Liver (tissue), 9 donors: ENCODE results near the gene PGBD4. TPM values are rescaled to one million over a fixed set of nuclear protein-coding genes. Genes with fewer than 3 reads are reported as not detected.

Source experiments
- DNase-seq: peaks from one replicate; pipeline ENCODE4 v3.0.0-alpha.2; 2017; ENCODE audit warnings: low spot score
- H3K27ac ChIP-seq, 2 donors: one replicate each; pipeline ENCODE4 v1.7.0; 2013; ENCODE audit warnings: inconsistent platforms in 2 of 2, low read length in 2 of 2, control low read depth in 1 of 2, low read depth in 1 of 2, mild to moderate bottlenecking in 1 of 2
- H3K27me3 ChIP-seq, 4 donors: one replicate each; pipeline versions ENCODE4 v1.6.1 to v1.7.0; 2013; ENCODE audit warnings: low read length in 3 of 4, inconsistent platforms in 1 of 4, mild to moderate bottlenecking in 1 of 4, moderate library complexity in 1 of 4; ENCODE audit not compliant: control insufficient read depth in 4 of 4, insufficient read depth in 4 of 4
- H3K36me3 ChIP-seq, 4 donors: one replicate each; pipeline versions ENCODE4 v1.6.1 to v1.7.0; 2013; ENCODE audit warnings: low read length in 3 of 4, mild to moderate bottlenecking in 3 of 4, low read depth in 1 of 4, moderate library complexity in 1 of 4; ENCODE audit not compliant: control insufficient read depth in 4 of 4, insufficient read depth in 3 of 4
- H3K4me1 ChIP-seq, 4 donors: one replicate each; pipeline versions ENCODE4 v1.6.1 to v1.7.0; 2013; ENCODE audit warnings: low read length in 3 of 4, mild to moderate bottlenecking in 3 of 4, moderate library complexity in 1 of 4; ENCODE audit not compliant: control insufficient read depth in 4 of 4, insufficient read depth in 4 of 4
- H3K4me3 ChIP-seq, 3 donors: one replicate each; pipeline versions ENCODE4 v1.6.1 to v1.7.0; 2013; ENCODE audit warnings: low read length in 3 of 3, control low read depth in 1 of 3, low read depth in 1 of 3, mild to moderate bottlenecking in 1 of 3
- H3K9ac ChIP-seq, 2 donors: one replicate each; pipeline ENCODE4 v1.7.0; 2013; ENCODE audit warnings: low read length in 2 of 2, mild to moderate bottlenecking in 2 of 2, moderate library complexity in 2 of 2, control low read depth in 1 of 2, low read depth in 1 of 2
- H3K9me3 ChIP-seq, 4 donors: one replicate each; pipeline versions ENCODE4 v1.6.1 to v1.7.0; 2013; ENCODE audit warnings: low read length in 3 of 4; ENCODE audit not compliant: control insufficient read depth in 4 of 4
- EGR1 ChIP-seq, 2 donors: IDR thresholded peaks; 2 replicates each; pipeline ENCODE4 v1.6.1; 2016 to 2018; ENCODE audit warnings: antibody characterized with exemption in 2 of 2, low read depth in 2 of 2
- GABPA ChIP-seq, 2 donors: IDR thresholded peaks in 1 of 2; conservative IDR thresholded peaks in 1 of 2; 2 replicates each; pipeline ENCODE4 v1.6.1; 2016; ENCODE audit warnings: antibody characterized with exemption in 2 of 2, mild to moderate bottlenecking in 1 of 2, moderate library complexity in 1 of 2
- JUND ChIP-seq, 2 donors: IDR thresholded peaks; 2 replicates each; pipeline ENCODE4 v1.6.1; 2016; ENCODE audit warnings: antibody characterized with exemption in 2 of 2
- NR2F2 ChIP-seq: IDR thresholded peaks from 2 replicates; pipeline ENCODE4 v1.6.1; 2016; ENCODE audit warnings: antibody characterized with exemption
- RAD21 ChIP-seq, 2 donors: IDR thresholded peaks; 2 replicates each; pipeline ENCODE4 v1.6.1; 2016; ENCODE audit warnings: antibody characterized with exemption in 2 of 2, mild to moderate bottlenecking in 2 of 2
- SP1 ChIP-seq: IDR thresholded peaks from 2 replicates; pipeline ENCODE4 v1.6.1; 2018; ENCODE audit warnings: antibody characterized with exemption, mild to moderate bottlenecking
- TAF1 ChIP-seq: conservative IDR thresholded peaks from 2 replicates; pipeline ENCODE4 v1.6.1; 2016; ENCODE audit warnings: antibody characterized with exemption, mild to moderate bottlenecking
- YY1 ChIP-seq: IDR thresholded peaks from 2 replicates; pipeline ENCODE4 v1.6.1; 2016; ENCODE audit warnings: antibody characterized with exemption, mild to moderate bottlenecking
- WGBS: extraction: QIAGEN DNeasy Blood & Tissue Kit; methylation state at CpG from one replicate; pipeline ENCODE4 v1.1.7; 2013; 5-methylcytosine and 5-hydroxymethylcytosine counted together
- polyA plus RNA-seq, 2 donors: library from polyadenylated mRNA; stranded (reverse) in 1 of 2; unstranded in 1 of 2; fragments of 200-250 nt in 1 of 2; fragments of >200 nt in 1 of 2; fragmentation: Nextera tagmentation in 1 of 2; extraction: Ambion mirVana in 1 of 2; gene quantifications; one replicate each; pipeline versions ENCODE4 v1.2.1 to v1.2.3, GENCODE V29; 2013 to 2015
- total RNA-seq, 2 donors: library from RNA; depleted of rRNA; stranded (reverse); fragments of >200 nt; gene quantifications; one replicate each; pipeline ENCODE4 v1.2.3, GENCODE V29; 2014
- TF ChIP-seq, protein P1 (sequence below): fragments of 150-350 bp; IDR thresholded peaks from 2 replicates; pipeline ENCODE4 v1.5.1; 2017; ENCODE audit warnings: improper control_type of control experiment, low read depth, low read length; ENCODE audit not compliant: missing input control
- TF ChIP-seq, protein P2 (sequence below): IDR thresholded peaks from 2 replicates; pipeline ENCODE4 v1.6.1; 2016; ENCODE audit warnings: antibody characterized with exemption, mild to moderate bottlenecking
- TF ChIP-seq, protein P3 (sequence below): IDR thresholded peaks from 2 replicates; pipeline ENCODE4 v1.6.1; 2016; ENCODE audit warnings: antibody characterized with exemption
- TF ChIP-seq, protein P4 (sequence below): IDR thresholded peaks from 2 replicates; pipeline ENCODE4 v1.6.1; 2016; ENCODE audit warnings: antibody characterized with exemption
- TF ChIP-seq, protein P5 (sequence below): IDR thresholded peaks from 2 replicates; pipeline ENCODE4 v1.6.1; 2016; ENCODE audit warnings: antibody characterized with exemption
- donor health status: healthy.
- donor health status: healthy.
- donor health status: healthy.
- donor health status: healthy.
- donor health status: healthy.

PGBD4 gene
- total and polyA plus RNA-seq, 4 donors: 0.39 to 1.1 (median 0.94) TPM

DNA sequence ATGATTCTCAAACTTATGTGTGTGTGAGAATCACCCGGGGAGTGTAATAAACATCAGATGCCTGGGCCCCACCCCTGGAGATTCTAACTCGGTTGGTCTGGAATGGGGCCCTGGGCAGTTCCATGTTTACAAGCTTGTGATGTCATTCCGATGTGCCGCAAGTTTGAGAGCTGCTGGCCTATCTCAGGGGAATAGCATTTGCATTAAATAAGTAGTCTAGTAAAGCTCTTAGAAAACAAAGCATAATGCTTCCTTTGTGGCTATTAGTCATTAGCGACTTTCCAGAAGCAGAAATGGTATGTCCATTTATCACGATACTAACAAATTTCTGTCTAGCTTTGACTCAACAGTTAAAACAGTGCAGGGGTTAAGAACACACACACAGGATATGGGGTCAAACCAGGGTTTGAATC lies 20.9 kb downstream of the PGBD4 start:
- no peak for TF ChIP-seq NR2F2
- TF ChIP-seq, protein P1, sequence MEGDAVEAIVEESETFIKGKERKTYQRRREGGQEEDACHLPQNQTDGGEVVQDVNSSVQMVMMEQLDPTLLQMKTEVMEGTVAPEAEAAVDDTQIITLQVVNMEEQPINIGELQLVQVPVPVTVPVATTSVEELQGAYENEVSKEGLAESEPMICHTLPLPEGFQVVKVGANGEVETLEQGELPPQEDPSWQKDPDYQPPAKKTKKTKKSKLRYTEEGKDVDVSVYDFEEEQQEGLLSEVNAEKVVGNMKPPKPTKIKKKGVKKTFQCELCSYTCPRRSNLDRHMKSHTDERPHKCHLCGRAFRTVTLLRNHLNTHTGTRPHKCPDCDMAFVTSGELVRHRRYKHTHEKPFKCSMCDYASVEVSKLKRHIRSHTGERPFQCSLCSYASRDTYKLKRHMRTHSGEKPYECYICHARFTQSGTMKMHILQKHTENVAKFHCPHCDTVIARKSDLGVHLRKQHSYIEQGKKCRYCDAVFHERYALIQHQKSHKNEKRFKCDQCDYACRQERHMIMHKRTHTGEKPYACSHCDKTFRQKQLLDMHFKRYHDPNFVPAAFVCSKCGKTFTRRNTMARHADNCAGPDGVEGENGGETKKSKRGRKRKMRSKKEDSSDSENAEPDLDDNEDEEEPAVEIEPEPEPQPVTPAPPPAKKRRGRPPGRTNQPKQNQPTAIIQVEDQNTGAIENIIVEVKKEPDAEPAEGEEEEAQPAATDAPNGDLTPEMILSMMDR: no peak
- TF ChIP-seq, protein P2, sequence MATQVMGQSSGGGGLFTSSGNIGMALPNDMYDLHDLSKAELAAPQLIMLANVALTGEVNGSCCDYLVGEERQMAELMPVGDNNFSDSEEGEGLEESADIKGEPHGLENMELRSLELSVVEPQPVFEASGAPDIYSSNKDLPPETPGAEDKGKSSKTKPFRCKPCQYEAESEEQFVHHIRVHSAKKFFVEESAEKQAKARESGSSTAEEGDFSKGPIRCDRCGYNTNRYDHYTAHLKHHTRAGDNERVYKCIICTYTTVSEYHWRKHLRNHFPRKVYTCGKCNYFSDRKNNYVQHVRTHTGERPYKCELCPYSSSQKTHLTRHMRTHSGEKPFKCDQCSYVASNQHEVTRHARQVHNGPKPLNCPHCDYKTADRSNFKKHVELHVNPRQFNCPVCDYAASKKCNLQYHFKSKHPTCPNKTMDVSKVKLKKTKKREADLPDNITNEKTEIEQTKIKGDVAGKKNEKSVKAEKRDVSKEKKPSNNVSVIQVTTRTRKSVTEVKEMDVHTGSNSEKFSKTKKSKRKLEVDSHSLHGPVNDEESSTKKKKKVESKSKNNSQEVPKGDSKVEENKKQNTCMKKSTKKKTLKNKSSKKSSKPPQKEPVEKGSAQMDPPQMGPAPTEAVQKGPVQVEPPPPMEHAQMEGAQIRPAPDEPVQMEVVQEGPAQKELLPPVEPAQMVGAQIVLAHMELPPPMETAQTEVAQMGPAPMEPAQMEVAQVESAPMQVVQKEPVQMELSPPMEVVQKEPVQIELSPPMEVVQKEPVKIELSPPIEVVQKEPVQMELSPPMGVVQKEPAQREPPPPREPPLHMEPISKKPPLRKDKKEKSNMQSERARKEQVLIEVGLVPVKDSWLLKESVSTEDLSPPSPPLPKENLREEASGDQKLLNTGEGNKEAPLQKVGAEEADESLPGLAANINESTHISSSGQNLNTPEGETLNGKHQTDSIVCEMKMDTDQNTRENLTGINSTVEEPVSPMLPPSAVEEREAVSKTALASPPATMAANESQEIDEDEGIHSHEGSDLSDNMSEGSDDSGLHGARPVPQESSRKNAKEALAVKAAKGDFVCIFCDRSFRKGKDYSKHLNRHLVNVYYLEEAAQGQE: no peak
- no peak for TF ChIP-seq RAD21 (IDR thresholded peaks at IDR 0.05)
- no peak for TF ChIP-seq YY1
- TF ChIP-seq EGR1 (IDR thresholded peaks at IDR 0.05; ENCODE audit: low read depth in 2 of 2): no peak
- TF ChIP-seq, protein P3, sequence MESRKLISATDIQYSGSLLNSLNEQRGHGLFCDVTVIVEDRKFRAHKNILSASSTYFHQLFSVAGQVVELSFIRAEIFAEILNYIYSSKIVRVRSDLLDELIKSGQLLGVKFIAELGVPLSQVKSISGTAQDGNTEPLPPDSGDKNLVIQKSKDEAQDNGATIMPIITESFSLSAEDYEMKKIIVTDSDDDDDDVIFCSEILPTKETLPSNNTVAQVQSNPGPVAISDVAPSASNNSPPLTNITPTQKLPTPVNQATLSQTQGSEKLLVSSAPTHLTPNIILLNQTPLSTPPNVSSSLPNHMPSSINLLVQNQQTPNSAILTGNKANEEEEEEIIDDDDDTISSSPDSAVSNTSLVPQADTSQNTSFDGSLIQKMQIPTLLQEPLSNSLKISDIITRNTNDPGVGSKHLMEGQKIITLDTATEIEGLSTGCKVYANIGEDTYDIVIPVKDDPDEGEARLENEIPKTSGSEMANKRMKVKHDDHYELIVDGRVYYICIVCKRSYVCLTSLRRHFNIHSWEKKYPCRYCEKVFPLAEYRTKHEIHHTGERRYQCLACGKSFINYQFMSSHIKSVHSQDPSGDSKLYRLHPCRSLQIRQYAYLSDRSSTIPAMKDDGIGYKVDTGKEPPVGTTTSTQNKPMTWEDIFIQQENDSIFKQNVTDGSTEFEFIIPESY: no peak
- no peak for TF ChIP-seq SP1
- TF ChIP-seq TAF1: no peak
- no peak for TF ChIP-seq GABPA (IDR thresholded peaks at IDR 0.05 in 1 of 2, conservative IDR thresholded peaks at IDR 0.05 in 1 of 2)
- no peak for TF ChIP-seq JUND (IDR thresholded peaks at IDR 0.05)
- TF ChIP-seq, protein P4, sequence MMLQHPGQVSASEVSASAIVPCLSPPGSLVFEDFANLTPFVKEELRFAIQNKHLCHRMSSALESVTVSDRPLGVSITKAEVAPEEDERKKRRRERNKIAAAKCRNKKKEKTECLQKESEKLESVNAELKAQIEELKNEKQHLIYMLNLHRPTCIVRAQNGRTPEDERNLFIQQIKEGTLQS: no peak
- H3K36me3 ChIP-seq: no peaks in the 10 kb centered on the region
- whole genome bisulfite sequencing: 80% methylated on average over 6 of the region's 6 CpGs
- H3K9ac ChIP-seq: no peak overlapping the region
- DNase-seq: no peak
- H3K4me3 ChIP-seq: no peak overlapping the region
- no peaks in the 10 kb centered on the region for H3K4me1 ChIP-seq
- H3K27me3 ChIP-seq: no peaks in the 10 kb centered on the region
- no peaks in the 10 kb centered on the region for H3K9me3 ChIP-seq
- H3K27ac ChIP-seq: no peak overlapping the region

DNA sequence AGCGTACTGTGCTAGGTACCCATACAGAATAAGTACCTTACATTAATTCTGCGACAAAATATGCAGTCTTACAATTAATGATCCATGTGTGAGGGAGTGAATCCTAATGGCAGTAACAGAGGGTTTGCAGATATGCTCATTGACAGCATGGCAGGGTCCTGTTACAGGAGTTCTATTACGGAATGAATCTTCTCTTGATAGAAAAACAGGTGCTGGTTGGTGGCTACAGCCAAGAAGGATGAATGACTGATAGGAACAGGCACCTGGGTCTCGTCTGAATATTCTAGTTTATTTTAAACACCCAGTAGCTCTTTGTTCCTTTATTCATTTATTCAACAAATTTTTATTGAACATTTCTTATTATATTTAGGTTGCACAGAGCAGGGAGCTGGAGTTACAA lies 22.8 kb downstream of the PGBD4 start:
- H3K27me3 ChIP-seq: no peaks in the 10 kb centered on the region
- no peak for DNase-seq
- H3K9me3 ChIP-seq: no peaks in the 10 kb centered on the region
- no peak overlapping the region for H3K4me3 ChIP-seq
- no peaks in the 10 kb centered on the region for H3K4me1 ChIP-seq
- no peak overlapping the region for H3K27ac ChIP-seq
- TF ChIP-seq RAD21 (IDR thresholded peaks at IDR 0.05): no peak
- TF ChIP-seq NR2F2: no peak
- no peak for TF ChIP-seq EGR1 (IDR thresholded peaks at IDR 0.05; ENCODE audit: low read depth in 2 of 2)
- TF ChIP-seq, protein P5, sequence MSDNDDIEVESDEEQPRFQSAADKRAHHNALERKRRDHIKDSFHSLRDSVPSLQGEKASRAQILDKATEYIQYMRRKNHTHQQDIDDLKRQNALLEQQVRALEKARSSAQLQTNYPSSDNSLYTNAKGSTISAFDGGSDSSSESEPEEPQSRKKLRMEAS: no peak
- TF ChIP-seq, protein P4: no peak
- no peak for TF ChIP-seq SP1
- 90% methylated on average over 4 of the region's 4 CpGs for WGBS
- no peaks in the 10 kb centered on the region for H3K36me3 ChIP-seq
- H3K9ac ChIP-seq: no peak overlapping the region
